Caco-2 (cell line): ENCODE results near the gene LAPTM5. TPM values are rescaled to one million over a fixed set of nuclear protein-coding genes. Genes with fewer than 3 reads are reported as not detected.

Experiments
- BruUV-seq: library from RNA; stranded (reverse); fragments of 400-500 nt; replicated peaks from 2 replicates; lab custom pipeline; 2021; lab: Mats Ljungman, UMichigan
- CTCF ChIA-PET: fragments of 300-600 bp; sonication (Branson Sonifier 250); formaldehyde crosslinking; loops from one replicate; lab custom pipeline; 2022; ENCODE audit warnings: antibody characterized with exemption; lab: Charles Lee
- POLR2A ChIA-PET: fragments of 300-600 bp; sonication (Branson Sonifier 250); formaldehyde crosslinking; loops from one replicate; lab custom pipeline; 2022; ENCODE audit warnings: antibody characterized with exemption; lab: Charles Lee
- DNase-seq, 2 experiments: peaks; one replicate each; pipeline versions ENCODE4 v3.0.0 to v3.0.0-alpha.2; 2020 to 2022
- H3K27me3 ChIP-seq: replicated peaks from 2 replicates; pipeline ENCODE4 v1.6.0; 2011; ENCODE audit warnings: low read length; ENCODE audit not compliant: control insufficient read depth, insufficient read depth
- H3K36me3 ChIP-seq: 2 replicates; pipeline ENCODE4 v1.5.1; 2011; ENCODE audit warnings: low read length; ENCODE audit not compliant: control insufficient read depth, insufficient read depth
- H3K4me1 ChIP-seq: fragments of 250-450 bp; sonication (Bioruptor Pico); 2 replicates; pipeline ENCODE4 v1.5.1; 2020; ENCODE audit warnings: mild to moderate bottlenecking
- H3K4me3 ChIP-seq: 2 replicates; pipeline ENCODE4 v1.5.1; 2011; ENCODE audit warnings: low read depth, mild to moderate bottlenecking, control low read depth, low read length
- H3K9me3 ChIP-seq: fragments of 250-450 bp; sonication (Bioruptor Pico); 2 replicates; pipeline ENCODE4 v1.5.1; 2020; ENCODE audit warnings: mild to moderate bottlenecking, moderate library complexity
- H3K27ac Mint-ChIP-seq: one replicate; pipeline ENCODE4 v1.8.0; 2022; ENCODE audit warnings: mixed read lengths; ENCODE audit not compliant: unreplicated experiment
- H3K27me3 Mint-ChIP-seq: one replicate; pipeline ENCODE4 v1.8.0; 2022; ENCODE audit warnings: mixed read lengths; ENCODE audit not compliant: insufficient read depth, unreplicated experiment
- H3K36me3 Mint-ChIP-seq: one replicate; pipeline ENCODE4 v1.8.0; 2022; ENCODE audit warnings: mild to moderate bottlenecking, mixed read lengths; ENCODE audit not compliant: insufficient read depth, unreplicated experiment
- H3K4me1 Mint-ChIP-seq: one replicate; pipeline ENCODE4 v1.8.0; 2022; ENCODE audit warnings: low read depth, mixed read lengths; ENCODE audit not compliant: unreplicated experiment
- H3K4me3 Mint-ChIP-seq: one replicate; pipeline ENCODE4 v1.8.0; 2022; ENCODE audit warnings: mild to moderate bottlenecking, moderate library complexity, mixed read lengths; ENCODE audit not compliant: unreplicated experiment
- H3K9me3 Mint-ChIP-seq: one replicate; pipeline ENCODE4 v1.8.0; 2022; ENCODE audit warnings: mixed read lengths; ENCODE audit not compliant: unreplicated experiment
- CTCF ChIP-seq, 2 experiments: fragments of 200-600 bp in 1 of 2; IDR thresholded peaks; 1 replicate in 1 of 2; 2 replicates in 1 of 2; pipeline versions ENCODE4 v1.5.1 to v1.8.0; 2011 to 2022; ENCODE audit warnings: antibody characterized with exemption in 1 of 2, control low read depth in 1 of 2, inconsistent platforms in 1 of 2, low read depth in 1 of 2, low read length in 1 of 2, mild to moderate bottlenecking in 1 of 2, moderate library complexity in 1 of 2; ENCODE audit not compliant: insufficient read depth in 1 of 2, severe bottlenecking in 1 of 2, unreplicated experiment in 1 of 2
- intact Hi-C: fragments of 100-400 bp; cut with micrococcal nuclease; formaldehyde crosslinking; loops from one replicate; pipeline ENCODE4 v1.10.0; 2022; ENCODE audit not compliant: unreplicated experiment
- total RNA-seq: library from RNA; stranded (reverse); gene quantifications from 2 replicates; pipeline ENCODE4 v1.2.3, GENCODE V29; 2022

The LAPTM5 gene
- total RNA-seq, 1 experiment from 2014 or later: not detected

DNA sequence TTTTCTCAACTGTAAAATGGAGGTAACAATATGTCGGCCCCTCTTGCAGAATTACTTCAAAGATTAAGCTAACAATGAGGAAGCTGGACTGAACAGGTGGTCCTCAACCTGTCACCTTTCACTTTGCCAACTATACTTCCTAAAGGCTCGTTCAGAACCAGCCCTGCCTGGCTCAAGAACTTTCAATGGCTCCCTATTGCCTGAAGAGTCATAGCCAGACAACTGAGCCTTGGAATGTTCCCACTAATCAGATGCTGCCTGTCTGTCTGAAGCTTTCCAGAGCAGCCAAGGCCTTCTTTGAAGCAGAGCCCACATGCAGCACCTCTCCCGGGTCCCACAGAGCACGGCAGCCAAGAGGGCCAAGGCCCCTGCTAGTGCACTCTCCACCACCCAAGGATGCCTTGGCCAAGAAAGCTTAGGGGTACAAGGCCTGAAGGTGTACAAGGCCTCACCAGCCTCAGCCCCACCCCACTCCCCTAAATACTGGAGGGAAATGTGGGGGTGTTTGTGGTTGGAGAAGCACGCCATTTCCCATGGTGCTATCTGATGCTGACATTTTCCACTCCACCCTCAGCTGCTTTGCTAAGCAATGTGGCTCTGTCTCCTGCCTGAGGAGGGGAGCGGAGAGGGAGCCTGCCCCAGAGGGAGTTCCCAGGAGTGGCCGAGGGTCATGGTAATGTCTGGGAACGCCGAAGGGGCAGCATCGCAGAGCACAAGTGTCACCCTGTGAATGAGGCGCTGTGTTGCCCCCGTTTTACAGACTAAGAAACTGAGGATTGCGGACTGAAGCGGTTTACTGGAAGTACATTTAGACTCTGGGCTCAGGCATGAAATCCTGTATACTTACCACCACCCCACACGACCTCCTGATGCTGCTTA lies 8.2 kb upstream of the LAPTM5 start:
- Histone ChIP-seq H3K4me1 (no peaks in the 10 kb centered on the region), H3K27me3 (no peaks in the 10 kb centered on the region), H3K9me3 (no peaks in the 10 kb centered on the region), H3K36me3 (no peaks in the 10 kb centered on the region), H3K4me3 (no peak overlapping the region)
- TF ChIP-seq CTCF (IDR thresholded peaks at IDR 0.05; ENCODE audit: insufficient read depth in 1 of 2, low read depth in 1 of 2, low read length in 1 of 2, severe bottlenecking in 1 of 2, unreplicated experiment in 1 of 2): no peak
- Mint-ChIP-seq H3K4me1 (no peaks in the 10 kb centered on the region), H3K36me3 (no peaks in the 10 kb centered on the region), H3K9me3 (no peaks in the 10 kb centered on the region), H3K27me3 (no peaks in the 10 kb centered on the region), H3K27ac (no peak overlapping the region), H3K4me3 (no peak overlapping the region)
- CTCF ChIA-PET: no interaction called here
- DNase-seq: no peak
- POLR2A ChIA-PET: no interaction called here
- intact Hi-C loops: no loop called here
- no TSS peak for BruUV-seq

GRCh38 chr1:30764939-30765555 lies 7.5 kb upstream of the LAPTM5 start:
- TF ChIP-seq CTCF (IDR thresholded peaks at IDR 0.05; ENCODE audit: insufficient read depth in 1 of 2, low read depth in 1 of 2, low read length in 1 of 2, severe bottlenecking in 1 of 2, unreplicated experiment in 1 of 2): no peak
- POLR2A ChIA-PET: no interaction called here
- Histone ChIP-seq H3K27me3 (no peaks in the 10 kb centered on the region), H3K4me1 (no peaks in the 10 kb centered on the region), H3K4me3 (no peak overlapping the region), H3K9me3 (no peaks in the 10 kb centered on the region), H3K36me3 (no peaks in the 10 kb centered on the region)
- no peak overlapping the region for H3K27ac Mint-ChIP-seq
- no peaks in the 10 kb centered on the region for H3K36me3 Mint-ChIP-seq
- H3K4me1 Mint-ChIP-seq: no peaks in the 10 kb centered on the region
- no TSS peak for BruUV-seq
- CTCF ChIA-PET: no interaction called here
- DNase-seq: no peak
- no peaks in the 10 kb centered on the region for H3K9me3 Mint-ChIP-seq
- H3K4me3 Mint-ChIP-seq: no peak overlapping the region
- intact Hi-C loops: no loop called here
- H3K27me3 Mint-ChIP-seq: no peaks in the 10 kb centered on the region

GRCh38 chr1:30764396-30764795 lies 6.8 kb upstream of the LAPTM5 start:
- no peaks in the 10 kb centered on the region for H3K9me3 Mint-ChIP-seq
- H3K36me3 ChIP-seq: no peaks in the 10 kb centered on the region
- DNase-seq: no peak
- intact Hi-C loops: no loop called here
- H3K27me3 ChIP-seq: no peaks in the 10 kb centered on the region
- BruUV-seq: no TSS peak
- ChIA-PET POLR2A (no interaction called here), CTCF (interaction anchor here (0.5 kb wide), 1 partner anchor 46 kb away, joined by 4 read pairs; no protein-coding TSS in a partner anchor)
- no peaks in the 10 kb centered on the region for H3K4me1 ChIP-seq
- no peak for TF ChIP-seq CTCF (IDR thresholded peaks at IDR 0.05; ENCODE audit: insufficient read depth in 1 of 2, low read depth in 1 of 2, low read length in 1 of 2, severe bottlenecking in 1 of 2, unreplicated experiment in 1 of 2)
- no peak overlapping the region for H3K27ac Mint-ChIP-seq
- H3K4me1 Mint-ChIP-seq: no peaks in the 10 kb centered on the region
- H3K4me3 ChIP-seq: no peak overlapping the region
- H3K4me3 Mint-ChIP-seq: no peak overlapping the region
- H3K36me3 Mint-ChIP-seq: no peaks in the 10 kb centered on the region
- H3K27me3 Mint-ChIP-seq: no peaks in the 10 kb centered on the region
- no peaks in the 10 kb centered on the region for H3K9me3 ChIP-seq
